SK-N-SH treated with all-trans-retinoic acid at 6 μM for 48 hours (cell line): Measurements from ENCODE around the gene LDHD.
"Not testable (repeated sequence)": the region's sequence is repeated elsewhere in the genome, so short reads cannot be mapped to it uniquely, and the experiment has no call there.

Experiments used
- ARNTL ChIP-seq: fragments of 450-650 bp; formaldehyde crosslinking; IDR thresholded peaks from 2 replicates; pipeline ENCODE4 v1.5.0; 2020; ENCODE audit warnings: low read depth, mild to moderate bottlenecking, moderate library complexity, borderline replicate concordance
- CSDC2 ChIP-seq: fragments of 250-450 bp; sonication (Bioruptor Pico); IDR thresholded peaks from 2 replicates; pipeline ENCODE4 v1.5.0; 2020; ENCODE audit warnings: mild to moderate bottlenecking, moderate library complexity
- GLIS3 ChIP-seq: fragments of 250-450 bp; sonication (Bioruptor Pico); IDR thresholded peaks from 2 replicates; pipeline ENCODE4 v1.5.0; 2020; ENCODE audit warnings: mild to moderate bottlenecking, moderate library complexity
- ISL1 ChIP-seq: fragments of 250-450 bp; sonication (Bioruptor Pico); IDR thresholded peaks from 2 replicates; pipeline ENCODE4 v2.1.2; 2022; ENCODE audit warnings: mild to moderate bottlenecking, moderate library complexity
- RARB ChIP-seq: fragments of 250-450 bp; sonication (Bioruptor Pico); IDR thresholded peaks from 2 replicates; pipeline ENCODE4 v1.8.0; 2021; ENCODE audit warnings: mild to moderate bottlenecking, moderate library complexity
- ZFP3 ChIP-seq: fragments of 250-450 bp; sonication (Bioruptor Pico); IDR thresholded peaks from 2 replicates; pipeline ENCODE4 v1.5.0; 2020; ENCODE audit warnings: mild to moderate bottlenecking, moderate library complexity
- ZFP30 ChIP-seq: fragments of 450-650 bp; formaldehyde crosslinking; IDR thresholded peaks from 2 replicates; pipeline ENCODE4 v1.5.0; 2022; ENCODE audit warnings: mild to moderate bottlenecking, moderate library complexity
- TF ChIP-seq, protein P1 (sequence below): fragments of 250-450 bp; sonication (Bioruptor Pico); IDR thresholded peaks from 2 replicates; pipeline ENCODE4 v1.8.0; 2020; ENCODE audit warnings: mild to moderate bottlenecking, moderate library complexity, borderline replicate concordance
- TF ChIP-seq, protein P2 (sequence below): fragments of 250-450 bp; sonication (Bioruptor Pico); IDR thresholded peaks from 2 replicates; pipeline ENCODE4 v1.5.1; 2020; ENCODE audit warnings: low read depth, mild to moderate bottlenecking, moderate library complexity

DNA sequence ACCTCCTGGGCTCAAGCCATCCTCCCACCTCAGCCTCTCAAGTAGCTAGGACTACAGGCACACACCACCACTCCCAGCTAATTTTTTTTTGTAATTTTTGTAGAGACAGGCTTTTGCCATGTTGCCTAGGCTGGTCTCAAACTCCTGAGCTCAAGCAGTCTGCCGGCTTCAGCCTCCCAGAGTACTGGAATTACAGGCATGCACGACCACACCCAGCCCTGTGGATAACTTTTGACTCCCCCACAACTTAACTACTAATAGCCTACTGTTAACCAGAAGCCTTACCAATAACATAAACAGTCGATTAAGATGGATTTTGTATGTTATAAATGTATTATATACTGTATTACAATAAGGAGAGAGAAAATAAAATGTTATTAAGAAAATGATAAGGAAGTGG lies 25.0 kb downstream of the LDHD start:
- not testable (repeated sequence) for TF ChIP-seq ZFP3, GLIS3, ZFP30, RARB, CSDC2, ARNTL, ISL1 (CRISPR knock-in tag)
- TF ChIP-seq, protein P1, sequence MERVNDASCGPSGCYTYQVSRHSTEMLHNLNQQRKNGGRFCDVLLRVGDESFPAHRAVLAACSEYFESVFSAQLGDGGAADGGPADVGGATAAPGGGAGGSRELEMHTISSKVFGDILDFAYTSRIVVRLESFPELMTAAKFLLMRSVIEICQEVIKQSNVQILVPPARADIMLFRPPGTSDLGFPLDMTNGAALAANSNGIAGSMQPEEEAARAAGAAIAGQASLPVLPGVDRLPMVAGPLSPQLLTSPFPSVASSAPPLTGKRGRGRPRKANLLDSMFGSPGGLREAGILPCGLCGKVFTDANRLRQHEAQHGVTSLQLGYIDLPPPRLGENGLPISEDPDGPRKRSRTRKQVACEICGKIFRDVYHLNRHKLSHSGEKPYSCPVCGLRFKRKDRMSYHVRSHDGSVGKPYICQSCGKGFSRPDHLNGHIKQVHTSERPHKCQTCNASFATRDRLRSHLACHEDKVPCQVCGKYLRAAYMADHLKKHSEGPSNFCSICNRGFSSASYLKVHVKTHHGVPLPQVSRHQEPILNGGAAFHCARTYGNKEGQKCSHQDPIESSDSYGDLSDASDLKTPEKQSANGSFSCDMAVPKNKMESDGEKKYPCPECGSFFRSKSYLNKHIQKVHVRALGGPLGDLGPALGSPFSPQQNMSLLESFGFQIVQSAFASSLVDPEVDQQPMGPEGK (CRISPR knock-in tag) = not testable (repeated sequence)
- TF ChIP-seq, protein P2, sequence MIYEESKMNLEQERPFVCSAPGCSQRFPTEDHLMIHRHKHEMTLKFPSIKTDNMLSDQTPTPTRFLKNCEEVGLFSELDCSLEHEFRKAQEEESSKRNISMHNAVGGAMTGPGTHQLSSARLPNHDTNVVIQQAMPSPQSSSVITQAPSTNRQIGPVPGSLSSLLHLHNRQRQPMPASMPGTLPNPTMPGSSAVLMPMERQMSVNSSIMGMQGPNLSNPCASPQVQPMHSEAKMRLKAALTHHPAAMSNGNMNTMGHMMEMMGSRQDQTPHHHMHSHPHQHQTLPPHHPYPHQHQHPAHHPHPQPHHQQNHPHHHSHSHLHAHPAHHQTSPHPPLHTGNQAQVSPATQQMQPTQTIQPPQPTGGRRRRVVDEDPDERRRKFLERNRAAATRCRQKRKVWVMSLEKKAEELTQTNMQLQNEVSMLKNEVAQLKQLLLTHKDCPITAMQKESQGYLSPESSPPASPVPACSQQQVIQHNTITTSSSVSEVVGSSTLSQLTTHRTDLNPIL (CRISPR knock-in tag) = not testable (repeated sequence)
